HG03066 (cell line): ENCODE data around the gene GCGR.

Source experiments
- ATAC-seq: cut with Tn5 transposase; IDR thresholded peaks from one replicate; pipeline ENCODE4 v1.9.1; 2021; ENCODE audit warnings: low read depth; ENCODE audit not compliant: unreplicated experiment

Gene GCGR

DNA sequence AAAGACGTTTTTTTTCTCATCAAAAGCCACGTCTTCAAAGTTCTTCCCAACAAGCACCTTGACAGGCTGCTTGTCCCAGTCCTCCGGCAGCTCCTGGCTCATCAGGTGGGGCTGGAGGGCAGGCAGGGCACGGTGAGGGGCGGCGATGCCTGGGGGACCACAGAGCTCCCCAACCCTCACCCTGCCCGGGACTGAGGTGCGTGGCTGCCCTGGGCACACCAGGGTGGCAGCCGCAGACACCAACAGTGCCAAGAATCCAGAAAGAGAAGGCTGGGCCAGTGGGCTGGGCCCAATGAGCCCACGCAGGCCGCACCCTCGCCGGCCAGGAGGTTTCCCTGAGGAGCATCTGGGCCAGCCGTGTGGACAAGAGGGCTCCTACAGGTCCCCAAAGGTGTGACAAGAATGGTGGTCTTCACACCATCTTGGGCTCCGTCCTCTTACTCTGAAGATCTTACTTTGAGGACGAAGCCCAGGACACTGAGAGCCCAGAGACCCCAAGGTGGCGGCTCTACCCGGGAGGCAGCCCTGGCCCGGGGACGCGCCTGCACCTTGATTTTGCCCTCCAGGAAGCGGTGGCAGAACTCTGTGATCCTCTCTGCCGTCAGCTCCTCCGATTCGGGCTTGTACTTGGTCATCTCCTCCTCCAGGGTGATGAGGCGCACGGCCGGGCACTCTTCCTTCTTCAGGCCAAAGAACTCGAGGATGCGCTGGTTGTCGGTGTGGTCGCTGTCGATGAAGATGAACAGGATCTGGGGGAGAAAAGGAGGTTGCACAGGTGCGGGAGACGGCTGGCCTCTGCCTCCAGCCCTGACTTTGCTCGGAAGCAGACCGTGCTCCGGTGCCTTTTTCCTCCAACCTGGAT is 42.2 kb downstream of the GCGR start:
- no peak for ATAC-seq

DNA sequence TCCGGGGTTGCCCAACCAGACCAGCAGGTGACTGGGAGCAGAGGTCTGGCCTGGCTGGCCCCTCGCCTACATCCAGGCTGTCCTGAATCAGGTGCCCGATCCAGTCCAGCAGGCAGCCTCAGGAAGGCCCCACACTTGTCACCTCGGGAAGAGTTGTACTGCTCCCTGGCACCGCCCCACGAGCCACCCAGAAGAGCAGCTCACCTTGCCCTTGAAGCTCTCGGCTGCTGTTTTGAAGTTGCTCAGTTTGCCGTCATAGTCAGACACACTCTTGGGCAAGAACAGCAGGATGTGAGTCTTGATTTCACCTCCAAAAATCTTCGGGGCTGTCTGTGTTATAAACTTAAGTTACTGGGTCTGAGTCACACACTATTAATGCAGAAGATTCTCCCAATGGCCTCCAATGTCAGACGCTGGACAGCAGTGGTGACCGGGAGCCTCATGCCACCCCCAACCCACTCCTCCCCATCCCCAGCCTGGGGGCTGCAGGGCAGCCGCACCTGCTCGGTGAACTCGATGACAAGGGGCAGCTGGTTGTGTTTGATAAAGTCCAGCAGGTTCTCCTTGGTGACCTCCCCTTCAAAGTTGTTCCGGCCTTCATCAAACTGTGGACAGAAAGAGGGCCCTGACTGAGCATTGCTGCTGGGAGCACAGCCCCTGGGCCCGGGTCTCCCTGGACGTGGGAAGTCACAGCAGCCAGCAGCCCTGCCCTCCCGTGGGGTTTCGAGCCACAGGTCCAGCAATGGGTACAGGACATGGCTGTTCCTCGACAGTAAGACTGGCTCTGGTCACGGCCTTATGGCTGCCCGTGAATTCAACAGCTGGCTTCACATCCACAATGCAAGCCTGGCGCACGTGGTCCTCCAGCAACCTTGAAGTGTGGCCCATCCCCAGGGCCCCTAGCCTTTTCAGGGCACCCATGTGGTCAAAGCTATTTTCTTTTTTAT is 43.1 kb downstream of the GCGR start:
- no peak for ATAC-seq

DNA sequence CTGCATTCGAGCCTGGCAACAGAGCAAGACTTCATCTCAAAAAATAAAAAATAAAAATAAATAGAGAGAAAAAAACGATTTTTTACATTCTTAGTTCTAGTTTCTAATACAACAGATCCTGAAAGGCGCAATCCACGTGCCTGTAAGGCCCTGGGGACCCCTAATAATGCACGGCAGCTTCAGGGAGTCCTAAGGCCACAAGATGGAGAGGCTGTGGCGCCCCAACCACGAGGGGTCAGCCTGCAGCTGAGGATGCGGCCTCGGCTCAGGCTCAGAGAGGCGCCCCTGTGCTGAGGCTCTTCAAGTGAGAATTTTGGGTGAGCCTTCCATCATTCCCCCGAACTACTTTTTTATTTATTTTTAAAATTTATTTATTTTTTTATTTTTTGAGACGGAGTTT is 45.5 kb downstream of the GCGR start:
- ATAC-seq: no peak

DNA sequence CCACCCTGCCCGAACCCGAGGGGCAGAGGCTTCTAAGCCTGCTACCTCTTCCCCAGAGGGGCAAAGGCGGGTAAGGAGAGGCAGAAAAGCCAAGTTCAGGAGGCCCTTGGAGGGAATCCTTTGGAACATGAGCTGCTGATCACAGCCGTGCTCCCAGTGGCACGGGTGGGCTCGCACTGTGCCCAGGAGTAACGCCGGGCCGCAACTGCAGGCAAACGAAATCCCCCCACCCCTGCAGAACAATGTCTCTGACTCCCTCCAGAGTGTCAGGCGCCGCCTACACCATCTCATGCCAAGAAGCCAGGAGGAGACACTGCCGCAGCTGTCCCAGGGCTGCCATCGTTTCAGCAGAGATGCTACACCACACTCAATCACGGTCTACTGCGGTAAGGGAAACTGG is 47.5 kb downstream of the GCGR start:
- no peak for ATAC-seq

DNA sequence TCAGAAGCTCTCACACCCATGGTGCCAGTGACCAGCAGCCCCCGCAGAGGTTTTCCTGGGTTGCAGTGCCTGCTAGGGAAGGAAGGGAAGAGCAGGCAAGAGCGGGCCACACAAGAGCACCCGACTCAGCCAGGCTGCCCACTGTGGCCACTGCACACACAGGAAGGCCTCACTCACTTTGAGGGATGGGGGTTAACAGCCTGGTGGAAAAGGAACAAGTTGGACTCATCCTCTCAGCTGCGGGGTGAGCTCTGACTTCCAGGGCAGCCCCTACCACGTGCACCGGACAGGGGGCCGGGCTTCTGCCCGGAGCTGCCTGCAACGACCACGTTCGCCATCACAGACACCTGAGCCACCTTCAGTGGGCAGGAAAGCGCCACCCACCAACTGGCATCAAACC is 48.3 kb downstream of the GCGR start:
- ATAC-seq: no peak

DNA sequence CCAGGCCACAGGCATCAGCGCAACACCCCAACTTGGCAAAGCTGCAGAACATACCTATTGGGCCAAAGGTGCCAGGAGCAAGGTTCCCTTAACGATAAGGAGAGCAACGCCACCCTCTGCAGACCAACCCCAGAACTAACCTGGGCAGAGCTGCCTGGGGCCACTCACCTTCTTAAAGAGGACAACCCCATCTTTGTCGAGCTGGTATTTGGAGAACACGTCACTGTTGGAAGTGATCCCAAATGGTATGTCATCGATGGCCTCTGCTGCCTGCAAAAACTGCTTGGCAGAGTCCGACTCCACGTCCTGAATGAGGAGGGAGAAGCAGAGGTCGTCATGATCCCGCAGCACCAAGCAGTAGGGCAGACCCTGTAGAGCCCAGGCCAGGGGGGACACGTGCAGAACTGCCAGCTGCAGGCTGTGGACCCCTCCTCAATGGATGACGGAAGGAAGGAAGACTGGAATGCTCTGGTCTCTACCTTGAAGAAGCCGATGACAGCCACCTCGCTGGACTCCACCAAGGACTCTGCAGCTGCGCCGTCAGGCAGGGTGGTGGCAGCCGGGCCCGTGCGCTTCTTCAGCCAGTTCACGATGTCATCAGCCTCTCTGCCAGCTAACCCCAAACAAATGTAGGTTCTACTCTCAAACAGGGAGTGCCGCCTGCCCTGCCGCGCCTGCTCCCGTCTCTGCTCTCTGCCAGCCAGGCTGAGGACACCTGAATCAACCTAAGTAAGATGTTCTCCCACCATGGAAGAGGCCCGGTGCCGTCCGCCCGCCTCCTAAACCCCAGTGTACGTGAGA is 51.2 kb downstream of the GCGR start:
- ATAC-seq: no peak

DNA sequence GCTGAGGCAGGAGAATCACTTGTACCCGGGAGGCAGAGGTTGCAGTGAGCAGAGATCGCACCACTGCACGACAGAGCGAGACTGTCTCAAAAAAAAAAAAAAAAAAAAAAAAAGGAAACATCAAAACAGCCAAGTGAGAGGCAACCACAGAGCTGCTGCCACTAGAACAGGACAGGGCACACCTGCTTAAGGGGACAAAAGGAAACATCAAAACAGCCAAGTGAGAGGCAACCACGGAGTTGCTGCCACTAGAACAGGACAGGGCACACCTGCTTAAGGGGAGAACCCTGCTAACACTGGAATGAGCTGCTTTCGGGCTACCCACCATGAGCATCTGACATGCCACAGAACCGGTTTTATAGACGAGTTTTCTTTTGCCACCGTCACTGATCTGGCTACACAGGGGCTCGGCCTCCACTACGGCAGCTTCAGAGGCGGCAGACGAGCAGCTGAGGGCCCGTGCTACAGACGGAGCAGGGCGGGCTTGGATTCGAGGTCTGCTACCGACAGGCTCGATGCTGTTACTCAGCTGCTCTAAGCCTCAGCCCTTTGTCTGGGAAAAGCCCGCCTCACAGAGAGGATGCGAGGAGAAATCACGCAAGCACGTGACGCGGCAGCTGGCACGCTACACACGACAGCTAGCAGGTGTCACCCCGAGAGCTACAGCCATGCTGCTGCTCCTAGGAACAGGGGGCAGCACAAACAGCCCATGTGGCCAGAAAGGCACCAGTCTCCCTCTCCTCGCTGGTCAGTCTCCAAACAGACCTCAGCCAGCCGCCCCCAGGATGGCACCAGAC is 54.4 kb downstream of the GCGR start:
- no peak for ATAC-seq

DNA sequence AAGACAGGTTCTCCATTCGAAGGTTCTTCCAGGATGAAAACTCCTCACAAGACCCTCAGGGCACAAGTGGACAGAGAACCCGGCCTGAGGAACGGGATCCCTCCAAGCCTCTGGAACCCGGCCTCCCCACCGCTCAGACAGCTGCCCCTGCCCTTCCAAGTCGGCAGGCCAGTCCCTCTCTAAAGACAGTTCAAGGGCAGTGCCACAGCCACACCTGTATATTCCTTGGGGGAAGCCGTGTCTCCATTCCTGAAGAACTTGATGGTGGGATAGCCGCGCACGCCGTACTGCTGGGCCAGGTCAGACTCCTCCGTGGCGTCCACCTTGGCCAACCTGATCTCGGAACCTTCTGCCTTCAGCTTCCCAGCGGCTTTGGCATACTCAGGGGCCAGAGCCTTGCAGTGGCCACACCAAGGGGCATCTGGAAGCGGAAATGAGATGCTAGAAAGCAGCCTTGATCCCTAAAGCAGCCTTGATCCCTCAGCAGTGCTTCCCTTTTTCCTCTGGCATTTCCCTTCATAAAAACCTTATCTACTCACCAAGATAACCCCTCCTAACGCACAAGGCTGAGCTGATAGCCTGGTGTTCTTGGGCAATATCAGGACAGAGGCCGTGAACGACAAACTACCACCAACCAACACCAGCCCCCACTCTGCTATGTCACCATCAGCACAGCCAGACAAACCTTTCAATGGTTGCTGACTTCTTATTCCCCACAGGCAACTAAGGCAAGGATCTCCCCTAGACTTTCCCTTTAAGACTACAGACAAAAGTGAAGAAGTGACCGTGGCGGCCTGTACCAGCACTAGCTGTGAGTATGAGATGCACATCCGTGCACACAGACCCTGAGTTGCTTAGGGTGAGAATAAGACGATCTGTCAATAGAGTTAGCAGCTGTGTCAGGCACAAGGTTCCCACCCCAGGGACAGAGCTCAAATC is 55.3 kb downstream of the GCGR start:
- no peak for ATAC-seq

DNA sequence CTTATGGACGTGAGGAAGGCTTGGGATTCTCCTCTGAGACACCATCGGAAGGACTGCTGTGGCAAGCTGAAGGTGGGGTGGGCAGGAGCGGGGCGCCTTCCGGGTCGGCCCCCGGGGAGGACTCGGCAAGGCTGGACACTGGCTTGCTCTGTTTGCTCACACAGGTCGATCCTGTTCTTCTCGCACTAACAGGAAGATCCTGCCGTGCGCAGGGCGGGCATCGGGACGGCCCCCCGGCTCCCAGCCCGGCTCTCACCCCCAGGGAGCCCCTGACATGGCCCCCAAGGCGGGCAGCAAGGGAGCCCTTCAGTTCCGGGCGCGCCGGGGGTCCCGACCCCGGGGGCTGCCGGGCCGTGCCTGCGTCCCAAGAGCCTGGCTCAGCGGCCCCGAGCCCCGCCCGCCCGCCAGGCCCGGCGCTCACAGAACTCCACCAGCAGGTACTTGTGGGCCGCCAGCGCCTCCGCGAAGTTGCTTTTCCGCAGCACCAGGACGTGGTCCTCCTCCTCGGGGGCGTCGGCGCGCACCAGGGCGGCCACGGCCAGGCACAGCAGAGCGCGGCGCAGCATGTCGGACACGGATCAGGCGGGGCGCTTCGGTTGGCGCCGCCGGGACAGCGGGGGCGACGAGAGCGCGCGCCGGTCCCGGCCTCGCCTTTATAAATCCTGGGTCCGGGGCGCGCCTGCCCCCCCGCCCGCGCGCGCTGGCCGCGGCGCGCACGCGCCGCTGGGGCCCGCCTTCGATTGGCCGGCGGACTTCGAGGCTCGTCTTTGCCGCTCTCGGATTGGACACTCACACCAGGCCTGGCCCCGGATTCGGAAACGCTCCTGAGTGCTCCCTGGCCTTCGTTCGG is 56.2 kb downstream of the GCGR start, which contains the start of gene P4HB:
Gene P4HB (minus strand): TSS at position 630 of the 850 bp plus-strand sequence. CDS start 64 bp downstream, at position 566.
- peak; percentile 74 for ATAC-seq

DNA sequence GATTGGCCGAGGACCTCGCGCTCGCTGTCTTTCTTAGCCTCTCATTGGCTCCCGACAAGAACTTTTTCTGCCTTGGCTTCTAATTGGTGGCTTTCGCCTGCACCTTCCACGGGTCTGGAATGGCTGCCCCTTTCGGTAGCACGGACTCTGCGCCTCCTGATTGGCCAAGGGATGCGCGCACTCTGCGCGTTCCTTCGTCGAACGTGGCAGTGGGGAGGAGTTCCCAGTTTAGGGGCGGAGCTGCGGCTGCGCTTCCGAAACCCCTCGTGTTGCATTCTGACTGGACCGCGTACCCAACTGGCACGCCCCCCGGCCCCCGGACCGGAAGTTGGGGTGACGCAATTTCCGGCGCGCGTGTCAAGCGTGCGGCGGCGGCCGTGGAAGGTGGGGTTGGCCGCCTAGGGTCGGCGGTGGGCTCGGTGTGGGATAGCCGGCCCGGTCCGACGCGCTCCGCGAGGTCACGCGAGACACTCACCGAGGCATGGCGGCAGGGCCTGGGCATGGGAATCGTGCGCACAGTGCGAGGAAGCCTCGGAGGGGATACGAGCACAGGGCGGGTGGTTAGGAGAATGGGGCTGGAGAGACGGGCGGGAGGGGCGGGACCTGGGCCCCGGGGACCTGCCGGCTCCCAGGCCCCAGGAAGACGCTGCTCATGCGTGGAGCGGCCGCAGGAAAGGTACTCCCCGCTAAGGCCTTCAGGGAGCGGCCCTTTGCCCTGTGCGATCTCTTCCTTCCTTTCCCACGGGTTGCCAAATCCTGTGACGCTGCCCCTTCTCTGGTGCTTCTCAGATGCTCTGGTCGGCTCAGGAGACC is 57.0 kb downstream of the GCGR start:
- ATAC-seq: peak; percentile 69

DNA sequence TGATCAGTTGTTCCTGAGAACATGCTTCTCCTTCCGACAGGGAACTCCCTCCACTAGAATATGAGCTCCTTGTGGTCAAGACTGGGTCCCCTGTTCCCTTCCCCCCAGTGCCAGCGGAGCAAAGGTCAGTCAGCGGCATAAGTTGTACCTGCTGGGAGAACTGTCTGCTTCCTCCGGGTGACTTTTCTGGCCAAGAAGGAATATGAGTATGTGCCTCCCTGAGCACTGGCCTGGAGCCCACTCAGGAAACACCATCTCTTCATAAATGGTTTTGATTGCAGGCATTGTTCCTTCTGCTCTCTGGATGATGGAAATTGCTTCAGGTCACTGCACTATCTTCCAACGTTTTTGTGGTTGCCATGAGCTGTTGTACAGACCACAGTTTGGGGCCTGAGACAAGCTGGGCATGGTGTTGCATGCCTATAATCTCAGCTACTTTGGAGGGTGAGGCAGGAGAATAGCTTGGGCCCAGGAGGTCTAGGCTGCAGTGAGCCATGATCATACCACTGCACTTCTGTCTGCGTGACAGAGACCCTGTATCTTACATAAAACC is 59.2 kb downstream of the GCGR start:
- no peak for ATAC-seq
